Measurements from ENCODE around the gene CHST11.

The CHST11 gene

GRCh38 chr12:104724992-104725585 lies 268.3 kb downstream of the CHST11 start:
- Histone ChIP-seq H3K4me1 (ENCODE audit: control insufficient read depth, insufficient read depth, low read length) (peaks cover 11% of the 10 kb centered on the region), H3K4me3 (ENCODE audit: low read length in 2 of 2) (no peak overlapping the region), H3K36me3 (ENCODE audit: control insufficient read depth in 2 of 2, insufficient read depth in 2 of 2, low read length in 2 of 2) (peaks cover 0 to 3% of the 10 kb centered on the region in 2 donors), H3K27ac (ENCODE audit: low read length) (no peak overlapping the region), H3K9me3 (ENCODE audit: control insufficient read depth in 2 of 2, low read length in 2 of 2) (no peaks in the 10 kb centered on the region), H3K27me3 (ENCODE audit: control insufficient read depth in 1 of 2, insufficient read depth in 2 of 2, low read length in 2 of 2) (no peaks in the 10 kb centered on the region), H3K9ac (ENCODE audit: low read length in 2 of 2) (no peak overlapping the region)

- Histone ChIP-seq H3K4me3 (ENCODE audit: low read length in 2 of 2) (no peak overlapping the region), H3K27me3 (ENCODE audit: control insufficient read depth in 1 of 2, insufficient read depth in 2 of 2, low read length in 2 of 2) (no peaks in the 10 kb centered on the region), H3K4me1 (ENCODE audit: control insufficient read depth, insufficient read depth, low read length) (peaks cover 11% of the 10 kb centered on the region), H3K36me3 (ENCODE audit: control insufficient read depth in 2 of 2, insufficient read depth in 2 of 2, low read length in 2 of 2) (peaks cover 0 to 3% of the 10 kb centered on the region in 2 donors), H3K27ac (ENCODE audit: low read length) (no peak overlapping the region), H3K9ac (ENCODE audit: low read length in 2 of 2) (no peak overlapping the region), H3K9me3 (ENCODE audit: control insufficient read depth in 2 of 2, low read length in 2 of 2) (no peaks in the 10 kb centered on the region)
Measured at GRCh38 chr12:104725610-104726009, 268.9 kb downstream of the CHST11 start.

GRCh38 chr12:104727726-104728465 lies 271.1 kb downstream of the CHST11 start:
- Histone ChIP-seq H3K4me3 (ENCODE audit: low read length in 2 of 2) (no peak overlapping the region), H3K27ac (ENCODE audit: low read length) (no peak overlapping the region), H3K9me3 (ENCODE audit: control insufficient read depth in 2 of 2, low read length in 2 of 2) (no peaks in the 10 kb centered on the region), H3K27me3 (ENCODE audit: control insufficient read depth in 1 of 2, insufficient read depth in 2 of 2, low read length in 2 of 2) (no peaks in the 10 kb centered on the region), H3K4me1 (ENCODE audit: control insufficient read depth, insufficient read depth, low read length) (peaks cover 13% of the 10 kb centered on the region), H3K36me3 (ENCODE audit: control insufficient read depth in 2 of 2, insufficient read depth in 2 of 2, low read length in 2 of 2) (peaks cover 0 to 3% of the 10 kb centered on the region in 2 donors), H3K9ac (ENCODE audit: low read length in 2 of 2) (no peak overlapping the region)

GRCh38 chr12:104729091-104729490 lies 272.3 kb downstream of the CHST11 start:
- peaks cover 11% of the 10 kb centered on the region for H3K4me1 ChIP-seq (ENCODE audit: control insufficient read depth, insufficient read depth, low read length)
- H3K9ac ChIP-seq (ENCODE audit: low read length in 2 of 2) = no peak overlapping the region

GRCh38 chr12:104729610-104730446 lies 273.1 kb downstream of the CHST11 start:
- H3K27me3 ChIP-seq (ENCODE audit: control insufficient read depth in 1 of 2, insufficient read depth in 2 of 2, low read length in 2 of 2) = no peaks in the 10 kb centered on the region
- H3K36me3 ChIP-seq (ENCODE audit: control insufficient read depth in 2 of 2, insufficient read depth in 2 of 2, low read length in 2 of 2) = peaks cover 0 to 3% of the 10 kb centered on the region in 2 donors
- no peak overlapping the region for H3K4me3 ChIP-seq (ENCODE audit: low read length in 2 of 2)
- no peaks in the 10 kb centered on the region for H3K9me3 ChIP-seq (ENCODE audit: control insufficient read depth in 2 of 2, low read length in 2 of 2)
- H3K4me1 ChIP-seq (ENCODE audit: control insufficient read depth, insufficient read depth, low read length) = peaks cover 9% of the 10 kb centered on the region
- no peak overlapping the region for H3K27ac ChIP-seq (ENCODE audit: low read length)
- H3K9ac ChIP-seq (ENCODE audit: low read length in 2 of 2) = no peak overlapping the region

More at GRCh38 chr12:104729091-104729490, 272.3 kb downstream of the CHST11 start:
- Histone ChIP-seq H3K27me3 (ENCODE audit: control insufficient read depth in 1 of 2, insufficient read depth in 2 of 2, low read length in 2 of 2) (no peaks in the 10 kb centered on the region), H3K27ac (ENCODE audit: low read length) (no peak overlapping the region), H3K4me3 (ENCODE audit: low read length in 2 of 2) (no peak overlapping the region), H3K9me3 (ENCODE audit: control insufficient read depth in 2 of 2, low read length in 2 of 2) (no peaks in the 10 kb centered on the region), H3K36me3 (ENCODE audit: control insufficient read depth in 2 of 2, insufficient read depth in 2 of 2, low read length in 2 of 2) (peaks cover 0 to 3% of the 10 kb centered on the region in 2 donors)

GRCh38 chr12:104730763-104731162 lies 274.0 kb downstream of the CHST11 start:
- H3K36me3 ChIP-seq (ENCODE audit: control insufficient read depth in 2 of 2, insufficient read depth in 2 of 2, low read length in 2 of 2) = peaks cover 0 to 3% of the 10 kb centered on the region in 2 donors
- no peak overlapping the region for H3K4me3 ChIP-seq (ENCODE audit: low read length in 2 of 2)
- no peaks in the 10 kb centered on the region for H3K9me3 ChIP-seq (ENCODE audit: control insufficient read depth in 2 of 2, low read length in 2 of 2)
- no peaks in the 10 kb centered on the region for H3K27me3 ChIP-seq (ENCODE audit: control insufficient read depth in 1 of 2, insufficient read depth in 2 of 2, low read length in 2 of 2)
- H3K27ac ChIP-seq (ENCODE audit: low read length) = no peak overlapping the region
- H3K9ac ChIP-seq (ENCODE audit: low read length in 2 of 2) = no peak overlapping the region
- peaks cover 11% of the 10 kb centered on the region for H3K4me1 ChIP-seq (ENCODE audit: control insufficient read depth, insufficient read depth, low read length)

- H3K9ac ChIP-seq (ENCODE audit: low read length in 2 of 2) = no peak overlapping the region
- H3K4me1 ChIP-seq (ENCODE audit: control insufficient read depth, insufficient read depth, low read length) = peaks cover 15% of the 10 kb centered on the region
- no peaks in the 10 kb centered on the region for H3K27me3 ChIP-seq (ENCODE audit: control insufficient read depth in 1 of 2, insufficient read depth in 2 of 2, low read length in 2 of 2)
- no peak overlapping the region for H3K27ac ChIP-seq (ENCODE audit: low read length)
- H3K36me3 ChIP-seq (ENCODE audit: control insufficient read depth in 2 of 2, insufficient read depth in 2 of 2, low read length in 2 of 2) = peaks cover 0 to 3% of the 10 kb centered on the region in 2 donors
- H3K9me3 ChIP-seq (ENCODE audit: control insufficient read depth in 2 of 2, low read length in 2 of 2) = no peaks in the 10 kb centered on the region
- H3K4me3 ChIP-seq (ENCODE audit: low read length in 2 of 2) = no peak overlapping the region
Measured at GRCh38 chr12:104733717-104734175, 277.0 kb downstream of the CHST11 start.

- H3K27ac ChIP-seq (ENCODE audit: low read length) = no peak overlapping the region
- no peak overlapping the region for H3K9ac ChIP-seq (ENCODE audit: low read length in 2 of 2)
- no peaks in the 10 kb centered on the region for H3K9me3 ChIP-seq (ENCODE audit: control insufficient read depth in 2 of 2, low read length in 2 of 2)
- no peak overlapping the region for H3K4me3 ChIP-seq (ENCODE audit: low read length in 2 of 2)
- H3K36me3 ChIP-seq (ENCODE audit: control insufficient read depth in 2 of 2, insufficient read depth in 2 of 2, low read length in 2 of 2) = no peaks in the 10 kb centered on the region
- H3K4me1 ChIP-seq (ENCODE audit: control insufficient read depth, insufficient read depth, low read length) = peaks cover 15% of the 10 kb centered on the region
- H3K27me3 ChIP-seq (ENCODE audit: control insufficient read depth in 1 of 2, insufficient read depth in 2 of 2, low read length in 2 of 2) = no peaks in the 10 kb centered on the region
Measured at GRCh38 chr12:104734541-104735095, 277.9 kb downstream of the CHST11 start.

GRCh38 chr12:104735801-104736200 lies 279.1 kb downstream of the CHST11 start:
- Histone ChIP-seq H3K4me3 (ENCODE audit: low read length in 2 of 2) (no peak overlapping the region), H3K9ac (ENCODE audit: low read length in 2 of 2) (no peak overlapping the region), H3K4me1 (ENCODE audit: control insufficient read depth, insufficient read depth, low read length) (peaks cover 9% of the 10 kb centered on the region), H3K9me3 (ENCODE audit: control insufficient read depth in 2 of 2, low read length in 2 of 2) (no peaks in the 10 kb centered on the region), H3K27me3 (ENCODE audit: control insufficient read depth in 1 of 2, insufficient read depth in 2 of 2, low read length in 2 of 2) (no peaks in the 10 kb centered on the region), H3K36me3 (ENCODE audit: control insufficient read depth in 2 of 2, insufficient read depth in 2 of 2, low read length in 2 of 2) (no peaks in the 10 kb centered on the region), H3K27ac (ENCODE audit: low read length) (no peak overlapping the region)

GRCh38 chr12:104736307-104736706 lies 279.6 kb downstream of the CHST11 start:
- Histone ChIP-seq H3K27ac (ENCODE audit: low read length) (no peak overlapping the region), H3K36me3 (ENCODE audit: control insufficient read depth in 2 of 2, insufficient read depth in 2 of 2, low read length in 2 of 2) (no peaks in the 10 kb centered on the region), H3K9me3 (ENCODE audit: control insufficient read depth in 2 of 2, low read length in 2 of 2) (no peaks in the 10 kb centered on the region), H3K27me3 (ENCODE audit: control insufficient read depth in 1 of 2, insufficient read depth in 2 of 2, low read length in 2 of 2) (no peaks in the 10 kb centered on the region), H3K9ac (ENCODE audit: low read length in 2 of 2) (no peak overlapping the region), H3K4me3 (ENCODE audit: low read length in 2 of 2) (no peak overlapping the region), H3K4me1 (ENCODE audit: control insufficient read depth, insufficient read depth, low read length) (peaks cover 7% of the 10 kb centered on the region)

Measured in stomach smooth muscle (tissue), 2 donors.